HG03521 (cell line): Measurements from ENCODE around the gene CBFA2T3.

Source experiments
- ATAC-seq: cut with Tn5 transposase; IDR thresholded peaks from one replicate; pipeline ENCODE4 v1.9.1; 2021; ENCODE audit warnings: mild to moderate bottlenecking, moderate library complexity; ENCODE audit not compliant: unreplicated experiment

Gene CBFA2T3

GRCh38 chr16:88940862-88941817 is 35.9 kb downstream of the CBFA2T3 start:
- ATAC-seq = peak; percentile 20

GRCh38 chr16:88939972-88940861 is 36.8 kb downstream of the CBFA2T3 start:
- ATAC-seq = no peak

- ATAC-seq = no peak
Measured at GRCh38 chr16:88939245-88939971, 37.6 kb downstream of the CBFA2T3 start.

DNA sequence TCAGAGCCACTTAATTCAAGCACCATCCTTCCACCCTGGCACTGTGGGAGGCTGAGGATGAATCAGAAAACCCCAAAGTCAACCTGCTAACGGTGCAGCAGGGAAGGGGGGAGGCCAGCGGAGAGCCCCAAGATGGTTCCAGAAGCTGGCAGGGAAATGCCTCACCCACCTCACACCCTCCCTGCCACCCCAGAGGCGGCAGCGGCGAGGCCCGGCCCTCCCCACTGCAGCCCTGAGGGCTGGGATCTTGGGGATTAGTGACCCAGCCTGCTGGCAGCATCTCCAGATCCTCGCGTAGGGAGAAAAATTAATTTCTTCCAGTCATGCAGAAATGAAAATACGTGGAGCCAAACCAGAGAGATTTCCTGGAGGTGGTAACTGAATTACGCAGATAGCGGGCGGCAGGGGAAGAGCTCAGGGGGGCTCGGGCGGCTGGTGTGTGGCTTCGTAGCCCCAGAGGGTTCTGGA is 38.2 kb downstream of the CBFA2T3 start:
- no peak for ATAC-seq

DNA sequence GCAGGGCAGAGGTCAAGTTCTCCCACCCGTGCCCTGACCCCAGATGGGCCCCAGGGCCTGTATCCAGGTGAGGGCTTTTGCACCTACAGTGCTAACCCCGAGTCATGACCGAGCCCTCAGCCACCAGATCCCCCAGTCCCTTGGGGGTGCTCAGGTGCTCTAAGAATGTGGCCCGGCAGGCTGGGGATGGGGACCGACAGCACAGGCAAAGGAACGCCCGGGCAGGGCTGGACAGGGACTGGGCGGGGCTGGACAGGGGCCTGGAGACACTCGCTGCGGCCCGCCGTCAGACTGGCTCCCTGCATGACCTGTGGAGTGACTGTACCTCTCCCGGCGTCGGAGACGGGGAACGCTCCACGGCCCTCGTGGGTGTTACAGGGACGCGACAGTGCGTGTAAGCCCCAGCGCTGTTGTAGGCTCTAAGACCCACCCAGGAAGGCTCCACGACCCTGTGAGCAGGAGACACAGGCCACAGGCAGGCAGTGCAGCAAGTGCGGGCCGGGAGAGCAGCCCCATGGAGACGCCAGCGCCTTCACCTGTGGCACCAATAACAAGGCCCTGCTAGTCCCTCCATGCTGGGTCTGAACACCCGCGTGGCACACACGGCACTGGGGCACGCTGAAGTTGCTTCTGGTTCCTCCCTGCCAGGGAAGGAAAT is 38.8 kb downstream of the CBFA2T3 start:
- ATAC-seq = no peak

- ATAC-seq = no peak
Measured at GRCh38 chr16:88937206-88937621, 39.8 kb downstream of the CBFA2T3 start.

- no peak for ATAC-seq
Measured at GRCh38 chr16:88936556-88937205, 40.3 kb downstream of the CBFA2T3 start.

DNA sequence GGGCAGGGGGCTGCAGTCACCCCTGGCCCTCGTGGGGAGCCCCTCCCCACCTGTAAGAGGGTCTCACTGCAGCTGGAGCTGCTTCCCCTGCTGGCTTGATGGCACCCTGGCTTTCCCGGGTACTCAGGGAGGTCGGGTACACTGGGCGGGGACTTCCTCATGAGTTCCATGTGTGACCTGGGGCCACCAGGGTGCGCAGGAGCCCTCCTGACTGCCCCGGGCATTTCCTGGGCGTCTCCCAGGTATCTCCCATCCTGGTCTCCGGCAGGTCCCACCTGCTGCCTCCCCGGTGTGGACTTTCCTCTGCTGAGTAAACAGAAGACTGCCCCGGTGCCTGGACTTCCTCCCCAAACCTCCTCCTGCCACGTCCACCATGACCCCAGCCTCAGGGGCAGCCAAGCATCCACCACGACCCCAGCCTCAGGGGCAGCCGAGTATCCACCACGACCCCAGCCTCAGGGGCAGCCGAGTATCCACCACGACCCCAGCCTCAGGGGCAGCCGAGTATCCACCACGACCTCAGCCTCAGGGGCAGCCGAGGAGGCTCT is 40.9 kb downstream of the CBFA2T3 start:
- no peak for ATAC-seq

DNA sequence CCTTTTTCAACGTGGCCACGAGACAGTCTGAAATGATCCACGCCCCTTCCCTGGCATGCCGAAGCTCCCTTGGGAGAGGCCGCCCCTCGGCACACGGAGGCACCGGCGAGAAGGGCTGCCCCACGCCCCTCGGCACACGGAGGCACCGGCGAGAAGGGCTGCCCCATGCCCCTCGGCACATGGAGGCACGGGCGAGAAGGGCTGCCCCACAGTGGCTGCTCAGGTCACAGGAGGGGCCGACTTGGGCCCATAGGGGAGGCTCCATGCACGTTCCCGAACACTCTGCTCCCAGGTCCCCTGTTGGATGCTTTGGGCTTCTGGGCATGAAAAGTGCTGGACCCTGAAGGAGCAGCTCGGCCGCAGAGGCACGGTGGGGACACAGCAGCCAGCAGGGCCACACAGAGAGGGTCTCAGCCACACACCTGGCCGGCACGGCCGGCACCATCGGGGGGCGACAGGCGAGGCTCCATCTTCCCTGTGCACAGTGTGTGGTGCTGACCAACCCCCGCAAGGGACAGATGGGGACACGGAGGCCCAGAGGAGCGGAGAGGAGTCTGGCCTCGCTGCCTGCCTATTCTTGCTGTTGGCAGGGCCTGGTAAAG is 42.8 kb downstream of the CBFA2T3 start:
- no peak for ATAC-seq

DNA sequence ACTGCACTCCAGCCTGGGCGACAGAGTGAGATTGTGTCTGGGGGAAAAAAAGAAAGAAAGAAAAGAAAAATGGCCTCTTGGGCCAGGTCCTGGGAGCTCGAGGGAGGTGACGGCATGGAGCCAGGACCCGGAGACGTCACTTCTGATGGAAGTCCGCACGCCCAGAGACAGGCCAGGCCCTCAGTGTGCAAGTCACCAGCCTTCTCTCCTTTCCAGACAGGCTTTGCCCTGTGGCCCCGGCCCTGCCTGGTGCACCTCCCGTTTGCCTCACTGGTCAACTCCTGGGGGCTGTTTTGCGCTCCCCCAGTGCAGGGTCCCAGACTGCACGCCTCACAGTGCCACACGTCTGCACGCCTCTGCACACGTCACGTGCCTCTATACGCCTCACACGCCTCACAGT is 44.1 kb downstream of the CBFA2T3 start:
- no peak for ATAC-seq

DNA sequence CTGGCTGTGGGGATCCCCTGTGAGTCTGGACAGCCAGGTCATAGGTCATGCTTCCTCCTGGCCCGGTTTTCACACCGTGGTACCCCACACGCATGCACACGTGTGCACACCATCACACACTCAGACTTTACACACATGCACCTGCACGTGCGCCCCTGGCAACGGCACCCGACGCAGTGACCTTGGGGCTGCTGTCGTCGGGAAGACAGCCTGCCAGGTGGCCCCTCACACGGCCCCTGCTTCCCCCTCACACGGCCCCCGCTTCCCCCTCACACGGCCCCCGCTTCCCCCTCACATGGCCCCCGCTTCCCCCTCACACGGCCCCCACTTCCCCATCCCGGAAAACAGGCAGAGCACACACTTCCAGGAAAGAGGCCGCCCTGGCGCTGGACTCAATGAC is 45.1 kb downstream of the CBFA2T3 start:
- ATAC-seq = no peak

DNA sequence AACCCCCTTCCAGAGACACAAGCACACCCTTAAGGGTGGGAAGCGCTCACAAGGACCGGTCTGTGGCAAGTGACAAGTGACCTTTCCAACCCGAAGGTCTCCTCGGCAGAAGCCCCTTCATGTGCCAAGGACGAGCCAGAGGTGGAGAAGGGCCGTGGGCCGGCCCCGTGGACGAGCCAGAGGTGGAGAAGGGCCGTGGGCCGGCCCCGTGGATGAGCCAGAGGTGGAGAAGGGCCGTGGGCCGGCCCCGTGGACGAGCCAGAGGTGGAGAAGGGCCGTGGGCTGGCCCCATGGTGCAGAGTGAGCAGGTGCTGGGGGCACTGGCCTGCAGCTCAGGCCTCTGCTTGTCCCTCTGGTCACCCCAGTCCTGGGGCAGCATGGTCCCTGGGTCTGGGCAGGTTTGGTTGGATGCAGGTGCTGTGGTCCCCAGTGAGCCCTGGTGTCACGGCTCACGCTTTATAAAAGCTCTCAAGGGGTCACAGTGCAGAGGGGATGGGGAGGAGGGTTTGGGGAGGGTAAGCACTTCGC is 45.6 kb downstream of the CBFA2T3 start:
- no peak for ATAC-seq

DNA sequence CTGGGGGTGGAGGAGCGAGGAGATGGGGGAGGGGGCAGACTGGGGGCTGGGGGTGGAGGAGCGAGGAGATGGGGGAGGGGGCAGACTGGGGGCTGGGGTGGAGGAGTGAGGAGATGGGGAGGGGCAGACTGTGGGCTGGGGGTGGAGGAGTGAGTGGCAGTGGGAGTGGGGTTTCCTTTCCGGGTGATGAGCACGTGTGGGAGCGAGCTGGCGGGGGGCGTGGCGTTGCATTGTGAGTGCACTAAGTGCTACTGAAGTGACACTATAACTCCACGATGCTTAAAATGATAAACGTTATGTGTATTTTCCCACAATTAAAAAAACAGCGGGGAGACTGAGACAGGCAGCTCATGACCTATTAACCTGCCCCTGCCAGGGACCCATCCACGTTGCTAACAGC is 46.3 kb downstream of the CBFA2T3 start:
- no peak for ATAC-seq

- ATAC-seq = no peak
Measured at GRCh38 chr16:88929091-88929445, 47.9 kb downstream of the CBFA2T3 start.

GRCh38 chr16:88928405-88929090 is 48.5 kb downstream of the CBFA2T3 start:
- ATAC-seq = no peak

DNA sequence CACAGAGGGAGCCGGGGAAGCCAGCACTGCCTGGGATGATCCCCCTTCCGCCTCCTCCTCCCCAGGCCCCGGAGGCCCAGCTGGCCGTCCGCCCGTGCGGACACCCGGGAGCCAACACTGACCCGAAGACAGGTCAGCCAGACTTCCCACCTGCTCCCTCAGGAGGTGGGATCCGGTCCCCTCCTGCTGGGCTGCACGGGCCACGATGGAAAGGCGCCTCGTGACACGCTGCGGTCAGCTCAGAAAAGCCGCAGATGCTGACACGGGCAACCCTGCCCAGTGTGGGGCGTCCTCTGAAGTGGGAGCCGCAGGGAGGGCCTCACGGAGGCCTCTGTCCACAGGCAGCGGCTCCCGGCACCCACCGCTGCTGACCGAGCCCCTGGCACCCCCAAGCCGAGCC is 49.3 kb downstream of the CBFA2T3 start:
- ATAC-seq = no peak

DNA sequence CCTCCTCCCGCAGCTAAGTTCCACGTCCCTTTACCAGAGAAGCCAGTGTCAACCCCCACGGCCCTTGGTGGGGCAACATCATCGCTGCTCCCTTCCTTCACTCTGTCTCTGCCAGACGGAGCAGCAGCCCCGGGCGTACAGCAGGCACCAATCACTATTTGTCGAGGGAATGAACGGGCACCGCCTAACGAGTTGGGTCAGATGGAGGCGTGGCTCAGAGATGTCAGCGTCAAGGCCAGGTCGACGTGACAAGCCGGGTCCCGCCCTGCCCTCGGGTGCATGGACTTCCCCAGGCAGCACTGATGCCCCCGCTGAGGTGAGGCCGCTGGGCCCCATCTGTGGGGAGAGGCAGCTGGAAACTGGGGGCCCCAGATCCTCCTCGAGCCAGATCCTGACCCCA is 50.0 kb downstream of the CBFA2T3 start:
- no peak for ATAC-seq

DNA sequence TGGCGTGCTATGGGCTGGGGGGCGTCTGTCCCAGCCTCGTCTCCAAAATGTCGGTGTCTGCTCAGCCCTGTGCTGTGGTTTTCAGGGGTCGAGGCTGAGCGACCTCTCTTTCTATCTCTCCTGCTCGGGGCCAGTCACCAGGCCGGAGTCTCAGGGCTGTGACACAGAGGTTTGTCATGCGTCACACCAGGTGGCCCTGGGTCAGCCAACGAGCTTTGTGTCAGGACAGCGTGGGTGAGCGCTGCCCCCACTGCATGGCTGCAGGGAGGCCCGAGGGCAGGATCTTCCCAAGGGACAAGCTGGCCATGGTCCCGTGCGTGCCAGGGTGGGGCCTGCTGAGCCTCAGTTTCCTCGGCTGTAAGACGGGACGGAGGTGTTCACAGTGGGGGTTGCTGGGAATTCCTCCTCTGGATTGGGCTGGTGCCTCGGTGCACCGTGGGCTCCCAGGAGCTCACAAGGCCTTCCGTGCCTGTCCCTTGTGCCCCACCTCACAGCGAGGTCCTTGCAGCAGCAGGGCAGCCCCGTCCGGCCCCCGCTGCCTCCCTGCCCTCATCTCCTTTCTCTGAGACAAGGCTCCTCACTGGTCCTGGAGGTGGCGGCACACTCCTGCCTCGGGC is 50.5 kb downstream of the CBFA2T3 start:
- ATAC-seq = no peak
